K562 (cell line): ENCODE data around the gene VWA3B. TPM values are rescaled to one million over a fixed set of nuclear protein-coding genes. Genes with fewer than 3 reads are reported as not detected.

Experiments
- ATAC-seq: fragments of 200-7000 bp; cut with Tn5 transposase; 3 replicates; pipeline ENCODE4 v1.9.1; 2020; ENCODE audit warnings: moderate library complexity
- BruUV-seq: library from RNA; stranded (reverse); fragments of 400-500 nt; replicated peaks from 2 replicates; lab custom pipeline; 2021; lab: Mats Ljungman, UMichigan
- CTCF ChIA-PET: fragments of 300-600 bp; formaldehyde crosslinking; extraction: SDS; loops from one replicate; lab custom pipeline; 2021; ENCODE audit warnings: low intra/inter-chr PET ratio; lab: Yijun Ruan, JAX
- POLR2A ChIA-PET: fragments of 300-600, 350-650 bp; sonication (Branson Sonifier 250); formaldehyde crosslinking; extraction: SDS; loops from one replicate; lab custom pipeline; 2021; ENCODE audit warnings: antibody characterized with exemption, inconsistent platforms; lab: Yijun Ruan, JAX
- DNase-seq, 4 experiments: peaks; one replicate each; pipeline versions ENCODE4 v3.0.0 to v3.0.0-alpha.2; 2011 to 2018; ENCODE audit warnings: low spot score in 3 of 4, mixed read lengths in 3 of 4; ENCODE audit errors: extremely low read depth in 1 of 4
- FAIRE-seq: peaks from 2 replicates; lab custom pipeline; 2011; peaks lifted over from hg19 to GRCh38; lab: Jason Lieb, UNC
- H2AFZ ChIP-seq: 2 replicates; pipeline ENCODE4 v1.6.0; 2011; ENCODE audit warnings: low read depth, low read length, control low read depth, inconsistent platforms
- H3K27ac ChIP-seq: fragments of 200-600 bp; 3 replicates; pipeline ENCODE4 v1.8.0; 2011; ENCODE audit warnings: low read depth, mild to moderate bottlenecking, control low read depth, inconsistent platforms, low read length, moderate library complexity, mixed read lengths; ENCODE audit errors: extremely low read depth
- H3K27me3 ChIP-seq, 2 experiments: fragments of 300-600 bp in 1 of 2; 2 replicates in 1 of 2; 3 replicates in 1 of 2; pipeline versions ENCODE4 v1.6.0 to v1.8.0; 2011; ENCODE audit warnings: inconsistent platforms in 2 of 2, low read length in 2 of 2, mild to moderate bottlenecking in 1 of 2, mixed read lengths in 1 of 2, moderate library complexity in 1 of 2; ENCODE audit not compliant: control insufficient read depth in 2 of 2, insufficient read depth in 2 of 2
- H3K36me3 ChIP-seq: fragments of 300-600 bp; 3 replicates; pipeline ENCODE4 v1.8.0; 2011; ENCODE audit warnings: mild to moderate bottlenecking, low read length, inconsistent platforms; ENCODE audit not compliant: control insufficient read depth, insufficient read depth
- H3K4me1 ChIP-seq, 2 experiments: fragments of 200-600 bp in 1 of 2; replicated peaks in 1 of 2; 2 replicates in 1 of 2; 3 replicates in 1 of 2; pipeline versions ENCODE4 v1.5.1 to v1.8.0; 2011; ENCODE audit warnings: inconsistent platforms in 2 of 2, low read length in 2 of 2, mild to moderate bottlenecking in 1 of 2, mixed read lengths in 1 of 2, moderate library complexity in 1 of 2; ENCODE audit not compliant: control insufficient read depth in 2 of 2, insufficient read depth in 2 of 2
- H3K4me2 ChIP-seq: 2 replicates; pipeline ENCODE4 v1.6.1; 2011; ENCODE audit warnings: low read length, control low read depth, inconsistent platforms, mixed read lengths; ENCODE audit not compliant: insufficient read depth
- H3K4me3 ChIP-seq: fragments of 200-600 bp; sonication (generic), shearing (Covaris generic); 2 replicates; pipeline ENCODE4 v1.5.1; 2016; ENCODE audit warnings: control low read depth, inconsistent platforms
- H3K79me2 ChIP-seq: fragments of 200-600 bp; 3 replicates; pipeline ENCODE4 v1.8.0; 2011; ENCODE audit warnings: low read length, inconsistent platforms; ENCODE audit not compliant: control insufficient read depth, insufficient read depth
- H3K9ac ChIP-seq, 2 experiments: 2 replicates each; pipeline versions ENCODE4 v1.6.0 to v1.6.1; 2011; ENCODE audit warnings: low read depth in 2 of 2, low read length in 2 of 2, control low read depth in 1 of 2, inconsistent platforms in 1 of 2, mild to moderate bottlenecking in 1 of 2, mixed read lengths in 1 of 2; ENCODE audit not compliant: insufficient read depth in 1 of 2
- H3K9me1 ChIP-seq: one replicate; pipeline ENCODE4 v1.6.0; 2011; ENCODE audit warnings: inconsistent platforms, mild to moderate bottlenecking, low read length, moderate library complexity; ENCODE audit not compliant: control insufficient read depth, insufficient read depth
- H3K9me3 ChIP-seq: replicated peaks from 2 replicates; pipeline ENCODE4 v1.5.1; 2011; ENCODE audit warnings: low read depth, low read length, inconsistent platforms; ENCODE audit not compliant: control insufficient read depth, insufficient read depth
- H4K20me1 ChIP-seq: replicated peaks from 2 replicates; pipeline ENCODE4 v1.6.1; 2011; ENCODE audit warnings: low read length, inconsistent platforms, mixed read lengths; ENCODE audit not compliant: control insufficient read depth, insufficient read depth
- BDP1 ChIP-seq: IDR thresholded peaks from 3 replicates; pipeline ENCODE4 v1.6.1; 2011; ENCODE audit not compliant: insufficient read length, insufficient read depth
- ESRRA ChIP-seq: fragments of 450-650 bp; IDR thresholded peaks from 2 replicates; pipeline ENCODE4 v1.6.1; 2014; ENCODE audit warnings: low read depth, mild to moderate bottlenecking, moderate library complexity, borderline replicate concordance
- SMARCB1 ChIP-seq: IDR thresholded peaks from 2 replicates; pipeline ENCODE4 v1.6.1; 2011; ENCODE audit warnings: improper control_type of control experiment, low read depth; ENCODE audit not compliant: insufficient read length
- TAL1 ChIP-seq: fragments of 450-650 bp; IDR thresholded peaks from 2 replicates; pipeline ENCODE4 v1.6.1; 2016; ENCODE audit warnings: mild to moderate bottlenecking
- TCF3 ChIP-seq: sonication (generic); formaldehyde crosslinking; IDR thresholded peaks from 2 replicates; pipeline ENCODE4 v1.4.0; 2020; ENCODE audit warnings: mild to moderate bottlenecking, missing genetic modification reagents
- TEAD4 ChIP-seq, 2 experiments: sonication (generic) in 1 of 2; formaldehyde crosslinking in 1 of 2; IDR thresholded peaks; 2 replicates each; pipeline versions ENCODE4 v1.6.1 to v1.8.0; 2012 to 2022; ENCODE audit warnings: borderline replicate concordance in 1 of 2, inconsistent platforms in 1 of 2, low read length in 1 of 2, mild to moderate bottlenecking in 1 of 2, missing genetic modification reagents in 1 of 2
- ZSCAN29 ChIP-seq: fragments of 450-650 bp; IDR thresholded peaks from 2 replicates; pipeline ENCODE4 v1.6.1; 2017
- WGBS: fragments of 100-300 bp; shearing (Covaris generic); methylation state at CpG from one replicate; pipeline ENCODE4 v1.1.6; 2016; ENCODE audit warnings: low coverage, mixed read lengths; ENCODE audit not compliant: insufficient coverage; ENCODE audit errors: missing lambda C conversion rate; 5-methylcytosine and 5-hydroxymethylcytosine counted together
- in situ Hi-C: fragments of 300-500 bp; cut with MboI; formaldehyde crosslinking; loops from 4 replicates; pipeline ENCODE4 v1.15.0; 2018; ENCODE audit warnings: inconsistent platforms, mixed read lengths
- intact Hi-C: fragments of 100-400 bp; cut with micrococcal nuclease; formaldehyde crosslinking; loops from 2 replicates; pipeline ENCODE4 v1.14.2; 2022
- polyA plus RNA-seq, 8 experiments: library from polyadenylated mRNA; depleted of rRNA in 4 of 8; stranded (reverse) in 5 of 8; unstranded in 3 of 8; fragments of >200 nt; fragmentation: Nextera tagmentation in 2 of 8; fragmentation: Illumina TruSeq in 1 of 8; extraction: Ambion mirVana in 2 of 8; extraction: Trizol in 1 of 8; gene quantifications; 2 replicates each; pipeline versions ENCODE4 v1.2.1 to v1.2.3, GENCODE V29; 2011 to 2014; ENCODE audit warnings: inconsistent platforms in 1 of 8, missing spikeins in 1 of 8
- total RNA-seq, 7 experiments: library from RNA; depleted of rRNA in 6 of 7; stranded (reverse); fragments of >200 nt in 6 of 7; fragmentation: Illumina TruSeq in 2 of 7; extraction: Trizol in 2 of 7; gene quantifications; 2 replicates each; pipeline versions ENCODE4 v1.2.1 to v1.2.3, GENCODE V29; 2011 to 2021; ENCODE audit warnings: low replicate concordance in 1 of 7
- TF ChIP-seq, protein P1 (sequence below): fragments of 450-650 bp; IDR thresholded peaks from 2 replicates; pipeline ENCODE4 v1.6.1; 2016
- TF ChIP-seq, protein P2 (sequence below), 2 experiments: fragments of 250-450 bp in 1 of 2; fragments of 450-650 bp in 1 of 2; sonication (Bioruptor Pico) in 1 of 2; IDR thresholded peaks; 2 replicates each; pipeline versions ENCODE4 v1.6.1 to v1.8.0; 2016 to 2021; ENCODE audit warnings: mild to moderate bottlenecking in 2 of 2, moderate library complexity in 2 of 2, missing compliant biosample characterization in 1 of 2, missing genetic modification characterization in 1 of 2

VWA3B gene
- total and polyA plus RNA-seq, 9 of the 15 experiments (the other 6 are each of a cell fraction or from before 2014, with no cell fraction given): not detected

DNA sequence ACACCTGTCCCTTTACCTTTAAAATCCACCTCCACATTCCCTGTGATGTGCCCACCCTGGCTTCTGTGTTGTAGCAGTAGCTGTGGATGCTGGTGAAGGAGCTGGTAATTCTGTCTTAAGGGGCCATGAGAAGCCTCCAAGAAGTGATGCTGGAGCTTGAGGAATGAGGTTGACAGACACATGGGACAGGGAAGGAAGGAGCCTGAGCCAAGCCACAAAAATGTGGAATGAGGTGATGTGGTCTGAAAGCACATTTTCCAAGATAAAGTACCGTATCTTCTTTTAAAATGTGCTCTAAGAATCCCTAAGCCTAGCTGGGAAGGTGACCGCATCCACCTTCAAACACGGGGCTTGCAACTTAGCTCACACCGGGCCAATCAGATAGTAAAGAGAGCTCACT is 31.2 kb downstream of the VWA3B start:
- Histone ChIP-seq H3K27ac (no peak overlapping the region), H3K4me3 (no peak overlapping the region), H3K4me2 (no peak overlapping the region), H3K9ac (no peak overlapping the region), H3K4me1 (no peaks in the 10 kb centered on the region), H3K9me1 (no peaks in the 10 kb centered on the region), H2AFZ (no peak overlapping the region), H3K9me3 (no peaks in the 10 kb centered on the region), H3K36me3 (no peaks in the 10 kb centered on the region), H4K20me1 (no peaks in the 10 kb centered on the region), H3K79me2 (no peaks in the 10 kb centered on the region), H3K27me3 (peaks cover 13 to 39% of the 10 kb centered on the region in 2 experiments; a peak in 4 of 5 replicates)
- 2% methylated on average over 4 of the region's 4 CpGs for WGBS
- BruUV-seq: no TSS peak
- intact Hi-C loops: no loop called here
- CTCF ChIA-PET: no interaction called here
- in situ Hi-C loops: no loop called here
- DNase-seq (no peak), FAIRE-seq (no peak), ATAC-seq (no peak)
- POLR2A ChIA-PET: interaction anchor here (0.5 kb wide), 1 partner anchor 1200 kb away, joined by 3 read pairs; no protein-coding TSS in a partner anchor
- TF ChIP-seq ESRRA: peak; percentile 20; the same call in 1 of the 2 replicates
- TF ChIP-seq TEAD4 (IDR thresholded peaks at IDR 0.05; ENCODE audit: low read length): peak; percentile 48; the same call in 1 of the 2 replicates
- no peak for TF ChIP-seq TEAD4 (CRISPR knock-in tag; IDR thresholded peaks at IDR 0.05; ENCODE audit: borderline replicate concordance)
- TF ChIP-seq, protein P1, sequence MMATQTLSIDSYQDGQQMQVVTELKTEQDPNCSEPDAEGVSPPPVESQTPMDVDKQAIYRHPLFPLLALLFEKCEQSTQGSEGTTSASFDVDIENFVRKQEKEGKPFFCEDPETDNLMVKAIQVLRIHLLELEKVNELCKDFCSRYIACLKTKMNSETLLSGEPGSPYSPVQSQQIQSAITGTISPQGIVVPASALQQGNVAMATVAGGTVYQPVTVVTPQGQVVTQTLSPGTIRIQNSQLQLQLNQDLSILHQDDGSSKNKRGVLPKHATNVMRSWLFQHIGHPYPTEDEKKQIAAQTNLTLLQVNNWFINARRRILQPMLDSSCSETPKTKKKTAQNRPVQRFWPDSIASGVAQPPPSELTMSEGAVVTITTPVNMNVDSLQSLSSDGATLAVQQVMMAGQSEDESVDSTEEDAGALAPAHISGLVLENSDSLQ: 0 out of 2 replicates have a peak, but pooled peaks have one; percentile 7
- peak; percentile 26; the same call in 1 of the 2 replicates for TF ChIP-seq TAL1
- no peak for TF ChIP-seq SMARCB1
- TF ChIP-seq BDP1: no peak
- peak; percentile 28 for TF ChIP-seq TCF3 (CRISPR knock-in tag)
- no peak for TF ChIP-seq ZSCAN29
- TF ChIP-seq, protein P2, sequence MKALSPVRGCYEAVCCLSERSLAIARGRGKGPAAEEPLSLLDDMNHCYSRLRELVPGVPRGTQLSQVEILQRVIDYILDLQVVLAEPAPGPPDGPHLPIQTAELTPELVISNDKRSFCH (CRISPR knock-in tag; IDR thresholded peaks at IDR 0.05): no peak
- TF ChIP-seq, protein P2 (tag; IDR thresholded peaks at IDR 0.05): no peak
